Endodermal cell (in vitro differentiated cells): ENCODE measurements around the gene RTF1. TPM values are rescaled to one million over a fixed set of nuclear protein-coding genes. Genes with fewer than 3 reads are reported as not detected.

Experiments used
- DNase-seq: peaks from one replicate; pipeline ENCODE4 v3.0.0-alpha.2; 2017
- H3K27ac ChIP-seq: 2 replicates; pipeline ENCODE4 v1.5.1; 2013; ENCODE audit warnings: mild to moderate bottlenecking, low read depth, low read length, moderate library complexity
- H3K27me3 ChIP-seq: 2 replicates; pipeline ENCODE4 v1.6.1; 2013; ENCODE audit warnings: mild to moderate bottlenecking, low read length, moderate library complexity; ENCODE audit not compliant: insufficient read depth, control insufficient read depth, poor library complexity, severe bottlenecking
- H3K36me3 ChIP-seq: 2 replicates; pipeline ENCODE4 v1.7.0; 2013; ENCODE audit warnings: mild to moderate bottlenecking, low read length, moderate library complexity; ENCODE audit not compliant: control insufficient read depth, insufficient read depth
- H3K4me1 ChIP-seq: one replicate; pipeline ENCODE4 v1.7.0; 2013; ENCODE audit warnings: low read length; ENCODE audit not compliant: control insufficient read depth, insufficient read depth
- H3K4me3 ChIP-seq: 2 replicates; pipeline ENCODE4 v1.5.1; 2013; ENCODE audit warnings: mild to moderate bottlenecking, low read length, moderate library complexity
- H3K9ac ChIP-seq: 2 replicates; pipeline ENCODE4 v1.6.1; 2013; ENCODE audit warnings: mild to moderate bottlenecking, low read length, moderate library complexity; ENCODE audit not compliant: poor library complexity, severe bottlenecking; ENCODE audit errors: extremely low read depth
- H3K9me3 ChIP-seq: 2 replicates; pipeline ENCODE4 v1.6.1; 2013; ENCODE audit warnings: mild to moderate bottlenecking, low read length, moderate library complexity; ENCODE audit not compliant: control insufficient read depth
- H3K27ac Mint-ChIP-seq: 2 replicates; pipeline ENCODE4 v1.8.0; 2020; ENCODE audit warnings: mixed read lengths
- H3K27me3 Mint-ChIP-seq: 2 replicates; pipeline ENCODE4 v1.8.0; 2021; ENCODE audit warnings: mild to moderate bottlenecking, mixed read lengths; ENCODE audit not compliant: insufficient read depth
- H3K36me3 Mint-ChIP-seq: 2 replicates; pipeline ENCODE4 v1.8.0; 2020; ENCODE audit warnings: low read depth, mixed read lengths
- H3K4me1 Mint-ChIP-seq: 2 replicates; pipeline ENCODE4 v1.8.0; 2020; ENCODE audit warnings: mixed read lengths
- H3K4me3 Mint-ChIP-seq: 2 replicates; pipeline ENCODE4 v1.8.0; 2020; ENCODE audit warnings: mild to moderate bottlenecking, moderate library complexity, mixed read lengths
- H3K9me3 Mint-ChIP-seq: 2 replicates; pipeline ENCODE4 v1.8.0; 2020; ENCODE audit warnings: mild to moderate bottlenecking, mixed read lengths
- CTCF ChIP-seq: fragments of 200-600 bp; sonication (generic); conservative IDR thresholded peaks from 2 replicates; pipeline ENCODE4 v1.5.0; 2021; ENCODE audit warnings: antibody characterized with exemption, mild to moderate bottlenecking
- WGBS, 2 experiments: methylation state at CpG; one replicate each; pipeline versions ENCODE4 v1.1.5 to v1.1.7; 2013; ENCODE audit warnings: missing lambda C conversion rate in 2 of 2, mixed read lengths in 1 of 2; ENCODE audit not compliant: insufficient coverage in 1 of 2, insufficient read length in 1 of 2; 5-methylcytosine and 5-hydroxymethylcytosine counted together
- total RNA-seq, 2 donors: library from RNA; stranded (reverse); fragmentation: NEBNext Ultra II Directional in 1 of 2; extraction: Animal tissue kit (Norgen Biotek cat#: 25700) in 1 of 2; gene quantifications; 2 replicates in 1 of 2; 3 replicates in 1 of 2; pipeline ENCODE4 v1.2.1, GENCODE V29; 2021

Gene RTF1
- total RNA-seq, 2 donors from 2014 or later = 48.6 to 66.3 TPM

DNA sequence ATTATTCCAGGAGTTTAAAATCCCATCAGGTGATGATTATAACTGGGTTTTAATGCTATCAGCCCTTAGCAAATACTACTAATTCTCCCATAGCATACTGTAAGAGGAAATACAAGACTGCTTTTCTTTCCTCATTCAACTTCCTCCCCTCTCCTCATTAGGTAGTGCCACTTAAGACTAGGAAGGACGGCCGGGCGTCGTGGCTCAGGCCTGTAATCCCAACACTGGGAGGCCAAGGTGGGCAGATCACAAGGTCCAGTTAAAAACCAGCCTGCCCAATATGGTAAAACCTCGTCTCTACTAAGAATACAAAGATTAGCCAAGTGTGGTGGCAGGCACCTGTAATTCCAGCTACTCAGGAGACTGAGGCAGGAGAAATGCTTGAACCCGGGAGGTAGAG lies 29.2 kb upstream of the RTF1 start:
- DNase-seq = no peak
- Histone ChIP-seq H3K4me3 (no peak overlapping the region), H3K9ac (no peak overlapping the region), H3K9me3 (no peaks in the 10 kb centered on the region), H3K36me3 (peaks cover 19% of the 10 kb centered on the region), H3K4me1 (no peaks in the 10 kb centered on the region), H3K27me3 (no peaks in the 10 kb centered on the region), H3K27ac (no peak overlapping the region)
- H3K4me3 Mint-ChIP-seq = no peak overlapping the region
- WGBS, 2 experiments = 85 to 89% methylated on average over 6 of the region's 6 CpGs
- no peak overlapping the region for H3K27ac Mint-ChIP-seq
- no peaks in the 10 kb centered on the region for H3K9me3 Mint-ChIP-seq
- H3K36me3 Mint-ChIP-seq = peaks cover 18% of the 10 kb centered on the region
- TF ChIP-seq CTCF = no peak
- H3K4me1 Mint-ChIP-seq = no peaks in the 10 kb centered on the region
- no peaks in the 10 kb centered on the region for H3K27me3 Mint-ChIP-seq

GRCh38 chr15:41392659-41393058 lies 24.2 kb upstream of the RTF1 start:
- H3K9me3 ChIP-seq = no peaks in the 10 kb centered on the region
- Mint-ChIP-seq H3K36me3 (peaks cover 29% of the 10 kb centered on the region), H3K4me3 (no peak overlapping the region), H3K9me3 (no peaks in the 10 kb centered on the region), H3K4me1 (no peaks in the 10 kb centered on the region), H3K27me3 (no peaks in the 10 kb centered on the region), H3K27ac (no peak overlapping the region)
- H3K36me3 ChIP-seq = peaks cover 27% of the 10 kb centered on the region
- no peak overlapping the region for H3K27ac ChIP-seq
- no peak for DNase-seq
- H3K4me3 ChIP-seq = no peak overlapping the region
- H3K27me3 ChIP-seq = no peaks in the 10 kb centered on the region
- 83 to 89% methylated on average over 1 to 2 of the region's 2 CpGs for WGBS, 2 experiments
- H3K9ac ChIP-seq = no peak overlapping the region
- no peak for TF ChIP-seq CTCF
- H3K4me1 ChIP-seq = no peaks in the 10 kb centered on the region

- Histone ChIP-seq H3K9ac (no peak overlapping the region), H3K27ac (no peak overlapping the region), H3K4me1 (no peaks in the 10 kb centered on the region), H3K27me3 (no peaks in the 10 kb centered on the region), H3K9me3 (no peaks in the 10 kb centered on the region), H3K4me3 (no peak overlapping the region), H3K36me3 (peaks cover 21% of the 10 kb centered on the region)
- 99 to 100% methylated on average over 3 to 4 of the region's 4 CpGs for WGBS, 2 experiments
- no peak for TF ChIP-seq CTCF
- Mint-ChIP-seq H3K27ac (no peak overlapping the region), H3K4me1 (no peaks in the 10 kb centered on the region), H3K36me3 (peaks cover 23% of the 10 kb centered on the region), H3K27me3 (no peaks in the 10 kb centered on the region), H3K4me3 (no peak overlapping the region), H3K9me3 (no peaks in the 10 kb centered on the region)
- no peak for DNase-seq
Measured at GRCh38 chr15:41394924-41395323, 22.0 kb upstream of the RTF1 start.
